GM23248 (cell line): ENCODE measurements around the gene FREY1.

Experiments
- EZH2 ChIP-seq: fragments of 200-600 bp; sonication (generic); IDR thresholded peaks from 2 replicates; pipeline ENCODE4 v1.6.1; 2018; ENCODE audit warnings: antibody characterized with exemption, mild to moderate bottlenecking; ENCODE audit not compliant: insufficient read depth, poor library complexity, severe bottlenecking
- EZH2phosphoT487 ChIP-seq: fragments of 200-600 bp; sonication (generic); IDR thresholded peaks from 2 replicates; pipeline ENCODE4 v1.6.1; 2018; ENCODE audit warnings: antibody characterized with exemption, moderate library complexity, mild to moderate bottlenecking, low read depth; ENCODE audit not compliant: insufficient read depth

GRCh38 chr11:45892856-45893255 lies 14.2 kb downstream of the FREY1 start:
- no peak for TF ChIP-seq EZH2
- no peak for TF ChIP-seq EZH2phosphoT487
